Measurements from ENCODE around the gene LRRC72.
A peak's percentile ranks its signal among the peaks of the same experiment; 100 is the strongest.
"Not testable (repeated sequence)": the region's sequence is repeated elsewhere in the genome, so short reads cannot be mapped to it uniquely, and the experiment has no call there.

LRRC72 gene

GRCh38 chr7:16526742-16527540 lies at the start of gene LRRC72:
LRRC72 (plus strand) TSS chr7:16526825; CDS start chr7:16526953, 128 bp downstream.
- Mint-ChIP-seq H3K9me3 (no peaks in the 10 kb centered on the region), H3K27ac (no peak within 1 kb of the TSS), H3K4me3 (no peak within 1 kb of the TSS), H3K4me1 (no peaks in the 10 kb centered on the region), H3K36me3 (no peaks in the 10 kb centered on the region)
- no peak for DNase-seq (ENCODE audit: low spot score in 2 of 2)
- no peak for ATAC-seq

GRCh38 chr7:16479161-16479560 lies 47.5 kb upstream of the LRRC72 start:
- no peaks in the 10 kb centered on the region for H3K9me3 Mint-ChIP-seq
- no peak overlapping the region for H3K4me3 Mint-ChIP-seq
- ATAC-seq (no peak), DNase-seq (ENCODE audit: low spot score in 2 of 2) (no peak)
- H3K4me1 Mint-ChIP-seq: no peaks in the 10 kb centered on the region
- no peak overlapping the region for H3K27ac Mint-ChIP-seq
- H3K36me3 Mint-ChIP-seq: no peaks in the 10 kb centered on the region

GRCh38 chr7:16479591-16479990 lies 47.0 kb upstream of the LRRC72 start:
- Mint-ChIP-seq H3K27ac (no peak overlapping the region), H3K9me3 (no peaks in the 10 kb centered on the region), H3K36me3 (no peaks in the 10 kb centered on the region), H3K4me1 (no peaks in the 10 kb centered on the region), H3K4me3 (no peak overlapping the region)
- ATAC-seq: no peak
- no peak for DNase-seq (ENCODE audit: low spot score in 2 of 2)

GRCh38 chr7:16484453-16485158 lies 42.0 kb upstream of the LRRC72 start:
- no peak for ATAC-seq
- Mint-ChIP-seq H3K4me3 (no peak overlapping the region), H3K4me1 (no peaks in the 10 kb centered on the region), H3K27ac (no peak overlapping the region), H3K36me3 (no peaks in the 10 kb centered on the region), H3K9me3 (no peaks in the 10 kb centered on the region)
- DNase-seq (ENCODE audit: low spot score in 2 of 2): no peak

GRCh38 chr7:16491148-16491547 lies 35.5 kb upstream of the LRRC72 start:
- H3K9me3 Mint-ChIP-seq: no peaks in the 10 kb centered on the region
- no peak overlapping the region for H3K27ac Mint-ChIP-seq
- DNase-seq (ENCODE audit: low spot score in 2 of 2) (no peak), ATAC-seq (no peak)
- H3K4me1 Mint-ChIP-seq: peaks cover 6% of the 10 kb centered on the region
- H3K36me3 Mint-ChIP-seq: no peaks in the 10 kb centered on the region
- no peak overlapping the region for H3K4me3 Mint-ChIP-seq

GRCh38 chr7:16492513-16493062 lies 34.0 kb upstream of the LRRC72 start:
- no peak for DNase-seq (ENCODE audit: low spot score in 2 of 2)
- Mint-ChIP-seq H3K9me3 (no peaks in the 10 kb centered on the region), H3K27ac (no peak overlapping the region), H3K4me3 (no peak overlapping the region), H3K36me3 (no peaks in the 10 kb centered on the region), H3K4me1 (peaks cover 6% of the 10 kb centered on the region)
- ATAC-seq: peak; percentile 89

- no peak overlapping the region for H3K27ac Mint-ChIP-seq
- ATAC-seq: no peak
- DNase-seq (ENCODE audit: low spot score in 2 of 2): no peak
- H3K36me3 Mint-ChIP-seq: no peaks in the 10 kb centered on the region
- H3K4me3 Mint-ChIP-seq: no peak overlapping the region
- H3K9me3 Mint-ChIP-seq: no peaks in the 10 kb centered on the region
- peaks cover 6% of the 10 kb centered on the region for H3K4me1 Mint-ChIP-seq
These were observed 33.4 kb upstream of the LRRC72 start for GRCh38 chr7:16493266-16493665.

GRCh38 chr7:16494551-16494950 lies 32.1 kb upstream of the LRRC72 start:
- H3K36me3 Mint-ChIP-seq: no peaks in the 10 kb centered on the region
- no peaks in the 10 kb centered on the region for H3K9me3 Mint-ChIP-seq
- H3K4me3 Mint-ChIP-seq: no peak overlapping the region
- H3K27ac Mint-ChIP-seq: no peak overlapping the region
- DNase-seq (ENCODE audit: low spot score in 2 of 2) (no peak), ATAC-seq (no peak)
- peaks cover 6% of the 10 kb centered on the region for H3K4me1 Mint-ChIP-seq

GRCh38 chr7:16494955-16495719 lies 31.5 kb upstream of the LRRC72 start:
- no peak overlapping the region for H3K27ac Mint-ChIP-seq
- no peak for ATAC-seq
- no peaks in the 10 kb centered on the region for H3K9me3 Mint-ChIP-seq
- no peaks in the 10 kb centered on the region for H3K36me3 Mint-ChIP-seq
- DNase-seq (ENCODE audit: low spot score in 2 of 2): no peak
- H3K4me1 Mint-ChIP-seq: peaks cover 6% of the 10 kb centered on the region
- no peak overlapping the region for H3K4me3 Mint-ChIP-seq

GRCh38 chr7:16498122-16498521 lies 28.5 kb upstream of the LRRC72 start:
- no peak for DNase-seq (ENCODE audit: low spot score in 2 of 2)
- Mint-ChIP-seq H3K27ac (no peak overlapping the region), H3K36me3 (no peaks in the 10 kb centered on the region), H3K4me3 (no peak overlapping the region), H3K9me3 (no peaks in the 10 kb centered on the region), H3K4me1 (no peaks in the 10 kb centered on the region)
- ATAC-seq: no peak

- DNase-seq (ENCODE audit: low spot score in 2 of 2): no peak
- H3K27ac Mint-ChIP-seq: no peak overlapping the region
- no peaks in the 10 kb centered on the region for H3K9me3 Mint-ChIP-seq
- H3K4me3 Mint-ChIP-seq: no peak overlapping the region
- H3K36me3 Mint-ChIP-seq: no peaks in the 10 kb centered on the region
- no peak for ATAC-seq
- H3K4me1 Mint-ChIP-seq: no peaks in the 10 kb centered on the region
These were observed 24.3 kb upstream of the LRRC72 start for GRCh38 chr7:16502303-16502702.

- H3K27ac Mint-ChIP-seq: no peak overlapping the region
- H3K9me3 Mint-ChIP-seq: no peaks in the 10 kb centered on the region
- H3K4me3 Mint-ChIP-seq: no peak overlapping the region
- DNase-seq (ENCODE audit: low spot score in 2 of 2) (no peak), ATAC-seq (no peak)
- no peaks in the 10 kb centered on the region for H3K36me3 Mint-ChIP-seq
- no peaks in the 10 kb centered on the region for H3K4me1 Mint-ChIP-seq
These were observed 22.6 kb upstream of the LRRC72 start for GRCh38 chr7:16504019-16504418.

- not testable (repeated sequence) for H3K36me3 Mint-ChIP-seq; H3K4me3 Mint-ChIP-seq; ATAC-seq; H3K9me3 Mint-ChIP-seq; DNase-seq (ENCODE audit: low spot score in 2 of 2); H3K27ac Mint-ChIP-seq; H3K4me1 Mint-ChIP-seq
These were observed 20.2 kb upstream of the LRRC72 start for GRCh38 chr7:16506422-16506821.

- no peaks in the 10 kb centered on the region for H3K9me3 Mint-ChIP-seq
- no peaks in the 10 kb centered on the region for H3K4me1 Mint-ChIP-seq
- ATAC-seq: no peak
These were observed 16.8 kb upstream of the LRRC72 start for GRCh38 chr7:16509829-16510228.

GRCh38 chr7:16511314-16511713 lies 15.3 kb upstream of the LRRC72 start:
- DNase-seq (ENCODE audit: low spot score in 2 of 2): no peak
- no peak for ATAC-seq
- no peaks in the 10 kb centered on the region for H3K36me3 Mint-ChIP-seq
- H3K4me3 Mint-ChIP-seq: no peak overlapping the region
- no peak overlapping the region for H3K27ac Mint-ChIP-seq
- H3K4me1 Mint-ChIP-seq: no peaks in the 10 kb centered on the region
- H3K9me3 Mint-ChIP-seq: peaks cover 3% of the 10 kb centered on the region

More at GRCh38 chr7:16509829-16510228, 16.8 kb upstream of the LRRC72 start:
- Mint-ChIP-seq H3K27ac (no peak overlapping the region), H3K4me3 (no peak overlapping the region), H3K36me3 (no peaks in the 10 kb centered on the region)
- no peak for DNase-seq (ENCODE audit: low spot score in 2 of 2)
